Measurements from ENCODE around the gene ARHGAP26. TPM values are rescaled to one million over a fixed set of nuclear protein-coding genes. Genes with fewer than 3 reads are reported as not detected.

Gene ARHGAP26
- polyA plus RNA-seq, 4 donors: 10.4 to 12.2 (median 11.0) TPM

DNA sequence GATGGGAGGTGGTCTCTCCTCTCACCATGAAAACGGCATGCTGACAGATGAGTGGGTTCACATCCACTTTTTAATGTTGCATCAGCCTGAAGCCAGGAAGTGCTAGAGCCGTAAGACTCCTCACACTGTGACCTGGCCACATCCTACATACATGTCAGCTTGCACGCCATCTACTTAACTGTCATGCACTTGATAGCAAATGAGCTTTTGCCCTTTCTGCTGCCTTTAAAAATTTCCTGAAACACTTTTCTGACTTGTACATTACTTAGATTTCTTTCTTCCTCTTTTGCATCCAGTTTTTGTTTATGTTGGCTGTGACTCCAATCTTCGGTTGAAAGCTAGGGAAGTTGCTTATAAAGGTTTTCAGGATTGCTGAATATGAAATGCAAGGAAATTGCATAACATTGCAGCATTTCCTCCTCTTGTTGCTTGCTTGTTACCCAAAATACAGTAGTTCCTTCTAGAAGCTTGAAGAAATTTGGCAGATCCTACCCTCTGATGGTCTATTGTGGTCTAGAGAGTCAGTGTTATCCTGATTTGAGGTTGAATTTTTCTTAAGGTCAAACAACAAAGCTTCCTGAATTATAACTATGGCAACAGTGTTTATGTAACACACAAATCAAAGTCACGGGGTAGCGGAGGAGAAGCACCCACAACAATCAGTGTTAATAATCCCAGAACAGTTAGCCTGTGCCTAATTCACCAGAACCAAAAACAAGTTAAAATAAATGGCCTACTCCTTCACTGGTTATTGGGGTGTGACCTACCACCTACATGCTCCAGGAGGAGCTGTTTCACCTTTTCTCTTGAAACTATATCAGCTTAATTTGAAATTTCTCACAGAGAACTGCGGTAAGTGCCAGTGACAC is 232.5 kb downstream of the ARHGAP26 start:
- peak in 3 of 4 donors; percentile 44 to 56 (median 54) for DNase-seq (ENCODE audit: low read depth in 4 of 4, low spot score in 3 of 4)

DNA sequence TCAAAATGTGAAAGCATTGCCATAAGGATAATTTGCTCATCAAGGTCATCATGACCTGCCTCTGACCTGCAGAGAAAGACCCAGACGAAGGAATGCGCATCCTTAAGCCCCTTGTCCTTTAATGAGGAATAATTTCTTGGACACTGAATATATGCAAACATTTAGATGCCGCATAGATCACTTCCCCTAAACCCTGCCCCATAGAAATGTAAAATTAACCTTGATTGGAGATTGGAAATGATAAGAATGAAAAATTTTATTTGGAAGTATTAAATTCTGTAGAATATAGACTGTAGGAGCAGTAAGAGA is 233.1 kb downstream of the ARHGAP26 start:
- DNase-seq (ENCODE audit: low read depth in 4 of 4, low spot score in 3 of 4): no peak

DNA sequence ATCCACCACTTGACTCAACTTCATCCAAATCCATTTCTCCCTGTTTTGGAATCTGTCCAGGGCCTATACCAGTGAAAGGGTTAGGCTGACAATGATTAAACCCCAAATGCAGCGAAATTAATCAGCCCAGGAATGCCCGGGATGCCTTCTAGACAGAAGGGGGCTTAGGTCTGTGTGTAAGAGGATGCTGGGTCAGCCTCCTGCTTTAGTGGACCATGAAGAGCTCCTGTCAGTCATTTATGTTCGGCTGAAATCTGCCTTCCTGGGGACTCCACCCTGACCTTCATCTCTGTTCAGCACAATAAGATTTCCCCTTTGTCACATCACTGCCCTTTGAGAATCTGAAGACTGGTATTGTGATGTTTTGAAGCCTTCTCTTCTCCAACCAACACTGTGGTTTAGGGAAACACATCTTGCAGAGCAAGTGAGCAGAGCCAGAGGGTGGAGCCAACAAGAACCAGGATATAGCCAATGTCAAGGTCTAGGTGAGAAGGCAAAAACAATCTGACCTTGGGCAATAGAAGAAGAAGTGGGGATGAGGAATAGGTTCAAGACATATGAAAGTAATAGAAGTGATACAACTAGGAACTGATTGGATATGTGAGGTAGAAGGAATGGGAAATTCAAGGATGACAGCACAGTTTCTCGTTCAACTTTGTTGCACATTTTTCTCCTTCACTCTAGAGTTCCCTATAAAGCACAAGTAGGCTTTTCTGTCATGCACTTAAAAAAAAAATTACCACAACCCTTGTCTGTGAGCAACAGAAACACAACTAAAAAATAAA is 234.4 kb downstream of the ARHGAP26 start:
- no peak for DNase-seq (ENCODE audit: low read depth in 4 of 4, low spot score in 3 of 4)

DNA sequence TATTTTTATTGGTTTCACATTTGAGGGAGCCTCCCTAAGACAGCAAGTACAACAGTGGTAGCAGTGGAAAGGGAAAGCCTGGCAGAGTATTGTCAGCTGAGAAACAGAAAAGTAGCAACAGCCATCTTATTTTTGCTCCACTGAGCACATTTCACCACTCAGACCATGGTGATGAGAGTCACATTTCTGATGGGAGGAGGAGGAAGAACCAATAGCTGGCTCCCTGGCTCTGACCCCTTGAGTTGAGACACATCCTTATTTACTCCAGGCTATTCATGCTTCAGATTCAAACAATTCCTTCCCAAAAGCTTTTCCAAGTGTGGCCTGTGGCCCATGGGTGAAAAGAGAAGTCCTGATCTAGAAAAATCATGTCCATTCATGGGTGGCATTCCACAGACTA is 236.3 kb downstream of the ARHGAP26 start:
- DNase-seq (ENCODE audit: low read depth in 4 of 4, low spot score in 3 of 4): no peak

DNA sequence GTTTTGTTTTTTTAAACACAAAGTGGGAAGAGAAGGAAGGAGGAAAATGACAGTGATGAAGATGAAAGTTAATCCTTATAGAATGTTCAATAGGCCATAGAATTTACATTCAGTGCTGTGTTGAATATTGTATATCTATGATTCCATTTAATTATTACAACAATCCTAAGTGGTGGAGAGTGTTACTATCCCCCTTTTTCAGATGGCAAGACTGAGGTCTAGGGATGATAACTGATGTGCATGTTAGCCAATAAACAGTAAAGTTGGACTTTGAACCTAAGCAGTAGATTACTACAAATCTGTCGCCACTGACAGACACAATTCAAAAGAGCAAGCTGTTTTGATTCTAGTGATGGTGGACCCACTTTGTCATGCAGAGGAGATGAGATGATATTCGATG is 237.9 kb downstream of the ARHGAP26 start:
- DNase-seq (ENCODE audit: low read depth in 4 of 4, low spot score in 3 of 4): no peak

DNA sequence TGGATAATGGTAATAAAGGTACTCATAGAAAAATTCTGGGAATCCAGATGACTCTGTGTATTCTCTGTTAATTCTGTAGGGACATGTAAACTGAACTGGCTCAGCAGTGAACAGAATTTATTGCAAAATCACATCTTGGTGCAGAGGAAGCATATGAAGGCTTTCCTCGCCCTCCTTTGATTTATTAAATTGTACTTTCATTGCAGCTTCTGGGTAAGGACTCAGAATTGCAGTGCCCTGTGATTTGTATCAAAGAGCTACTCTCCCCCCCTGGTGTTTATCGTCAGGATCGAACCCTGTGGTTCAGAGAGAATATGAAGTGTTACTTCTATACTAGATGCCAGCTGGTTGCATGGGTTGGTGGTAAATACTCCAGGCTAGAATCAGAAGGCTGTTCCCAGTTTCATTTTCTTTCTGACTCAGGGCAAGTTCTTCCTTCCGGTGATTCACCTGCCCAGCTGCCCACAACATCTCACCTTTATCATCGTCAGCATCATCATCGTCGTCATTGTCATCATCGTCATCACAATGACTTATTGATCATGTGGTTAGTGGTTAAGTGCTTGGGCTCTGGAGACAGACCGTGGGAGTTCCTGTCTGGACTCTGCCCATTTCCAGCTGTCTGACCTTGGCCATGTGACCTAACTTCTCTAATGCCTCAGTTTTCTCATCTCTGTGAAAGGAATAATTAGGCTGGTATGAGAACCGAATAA is 238.8 kb downstream of the ARHGAP26 start:
- no peak for DNase-seq (ENCODE audit: low read depth in 4 of 4, low spot score in 3 of 4)

DNA sequence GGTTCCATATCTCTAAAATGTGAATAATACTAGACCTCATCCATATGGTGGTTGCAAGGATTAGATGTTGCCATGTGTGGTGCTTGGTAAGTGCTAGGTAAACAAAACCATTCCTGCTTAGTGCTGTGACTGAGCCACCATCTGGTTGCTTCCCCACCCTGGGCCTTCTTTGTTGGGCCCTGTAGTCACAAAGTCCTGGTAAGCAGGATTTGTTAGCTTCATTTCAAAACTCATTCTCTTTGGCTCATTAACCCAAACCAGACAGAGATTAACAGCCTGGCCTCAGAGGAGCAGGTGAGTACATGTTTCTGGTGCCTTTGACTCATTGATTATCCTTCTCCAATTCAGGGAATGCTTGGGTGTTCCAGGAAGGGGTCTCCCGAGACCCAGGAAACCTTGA is 240.2 kb downstream of the ARHGAP26 start:
- DNase-seq (ENCODE audit: low read depth in 4 of 4, low spot score in 3 of 4): no peak

DNA sequence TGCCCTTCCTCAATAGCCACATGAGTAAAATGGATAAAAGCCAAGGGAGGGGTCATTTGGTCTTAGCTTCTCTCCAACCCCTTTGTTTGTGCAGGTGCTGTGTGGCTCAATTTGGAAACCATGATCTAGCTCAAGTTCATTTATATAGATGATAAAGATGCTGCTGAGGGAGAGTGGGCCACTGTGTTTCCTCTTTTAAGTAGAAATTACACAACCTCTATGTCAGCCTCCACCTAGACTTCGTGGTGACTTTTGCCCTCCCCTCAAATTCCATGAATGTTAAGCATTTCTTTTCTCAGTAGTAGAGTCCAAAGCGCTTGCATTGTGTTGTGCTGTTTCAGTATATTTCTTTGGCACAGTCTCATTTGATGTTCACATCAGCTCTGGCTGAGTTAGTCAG is 241.4 kb downstream of the ARHGAP26 start:
- no peak for DNase-seq (ENCODE audit: low read depth in 4 of 4, low spot score in 3 of 4)

DNA sequence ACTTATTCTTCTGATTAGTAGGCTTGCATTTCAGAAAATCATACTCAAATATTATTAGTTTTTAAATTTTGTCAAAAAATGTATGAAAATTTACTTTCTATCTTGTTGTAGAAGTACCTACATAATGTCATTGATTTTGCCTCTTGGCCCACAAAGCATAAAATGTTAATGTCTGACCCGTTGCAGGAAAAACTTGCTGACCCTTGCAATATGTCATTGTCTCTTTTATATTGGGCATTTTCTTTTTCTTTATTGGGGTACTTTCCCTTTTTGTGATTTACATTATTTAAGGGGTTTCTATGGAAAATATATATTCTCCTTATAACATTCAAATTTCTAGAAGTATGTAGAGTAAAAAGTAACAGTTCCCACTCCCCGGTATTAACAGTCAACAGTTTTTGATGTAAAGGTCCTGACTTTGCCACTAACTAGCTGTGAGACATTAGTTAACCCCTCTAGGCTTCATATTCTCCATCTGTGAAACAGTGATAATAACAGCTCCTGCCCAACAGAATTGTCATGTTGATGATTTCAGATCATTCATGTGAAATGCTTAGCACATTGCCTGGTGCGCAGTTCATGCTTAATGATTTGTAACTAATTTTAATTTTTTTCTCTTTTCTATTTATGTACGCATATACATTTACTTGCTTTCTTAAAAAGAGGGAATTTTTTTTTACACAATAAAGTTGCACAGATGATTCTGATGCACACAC is 243.2 kb downstream of the ARHGAP26 start:
- DNase-seq (ENCODE audit: low read depth in 4 of 4, low spot score in 3 of 4): no peak

DNA sequence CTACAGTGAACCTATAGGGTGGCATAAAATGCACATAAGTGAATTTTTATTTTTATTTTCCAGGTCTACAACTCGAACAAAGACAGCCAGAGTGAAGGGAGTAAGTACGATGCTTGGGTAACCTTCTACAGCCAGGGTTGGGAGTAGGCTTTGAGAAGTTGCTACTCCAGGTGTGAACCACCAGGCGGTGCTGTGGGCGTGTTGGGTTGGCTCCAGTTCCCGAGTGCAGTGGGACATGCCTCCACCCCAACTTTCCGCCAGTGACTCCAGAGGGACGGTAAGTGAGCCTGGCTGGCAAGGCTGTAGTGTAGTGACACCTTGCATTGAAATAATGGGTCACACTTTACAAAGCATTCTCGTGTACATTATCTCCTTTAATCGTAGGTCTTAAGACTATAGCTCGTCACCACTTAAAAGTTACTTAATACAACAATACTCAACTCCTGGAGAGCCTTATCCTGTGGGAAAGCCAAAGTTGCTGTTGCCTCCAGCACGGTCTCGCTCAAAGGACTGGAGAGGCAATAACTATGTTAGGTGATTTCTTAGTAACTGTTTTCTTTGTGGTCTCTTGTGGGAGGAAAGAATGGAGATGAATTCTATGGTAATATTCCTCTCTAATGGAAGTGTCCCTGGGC is 244.0 kb downstream of the ARHGAP26 start:
- DNase-seq (ENCODE audit: low read depth in 4 of 4, low spot score in 3 of 4): no peak

DNA sequence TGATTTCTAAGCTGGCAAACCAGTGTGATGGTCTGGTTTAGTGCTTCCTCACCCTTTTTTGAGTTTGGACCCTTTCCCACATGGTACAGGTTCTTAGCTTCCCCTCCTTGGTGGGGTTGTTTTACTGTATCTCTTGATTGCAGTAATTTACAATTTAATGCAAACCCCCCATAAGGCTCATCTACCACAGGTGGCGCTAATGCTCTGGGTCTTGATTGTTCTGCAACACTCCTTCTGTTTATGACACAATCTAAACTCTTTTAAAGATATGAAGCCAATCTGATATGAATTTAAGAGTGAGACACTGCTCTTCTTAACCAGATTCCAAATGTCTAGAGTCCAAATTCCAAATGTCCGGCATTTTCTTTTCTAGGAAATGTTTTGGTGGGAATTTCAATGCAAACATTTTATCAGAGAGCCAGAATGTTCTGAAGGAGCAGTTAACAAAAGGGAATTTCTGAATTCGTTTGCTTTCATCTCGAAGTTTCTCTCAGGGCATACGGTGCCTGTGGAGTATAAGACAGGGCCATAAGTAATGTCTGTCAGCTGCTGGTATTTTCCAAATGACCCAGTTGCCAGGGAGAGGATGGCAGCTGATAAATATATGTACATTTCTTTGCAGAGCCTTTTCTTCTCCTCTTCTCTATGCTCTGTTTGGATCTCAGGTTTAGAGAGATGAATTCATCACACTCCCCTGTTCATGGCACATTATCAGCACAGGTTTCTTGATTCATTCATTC is 246.8 kb downstream of the ARHGAP26 start:
- DNase-seq (ENCODE audit: low read depth in 4 of 4, low spot score in 3 of 4): no peak

DNA sequence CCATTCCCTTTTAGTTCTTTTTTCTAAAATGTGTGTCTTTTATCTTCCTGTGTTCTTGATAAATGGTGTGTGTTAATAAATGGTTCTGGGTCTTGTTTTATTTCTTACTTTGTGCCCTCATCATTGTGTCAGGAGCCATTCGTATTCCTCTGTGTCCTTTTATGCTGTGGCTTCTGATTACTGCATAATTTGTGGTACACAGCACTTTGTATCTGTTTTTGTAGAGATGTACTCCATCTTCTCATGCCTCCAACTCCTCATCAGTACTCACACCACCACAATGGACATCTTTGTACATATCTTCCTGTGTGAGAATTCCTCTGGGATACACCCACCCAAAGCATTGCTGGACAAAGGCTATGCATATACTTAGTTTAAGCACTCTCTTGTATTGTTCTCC is 247.4 kb downstream of the ARHGAP26 start:
- no peak for DNase-seq (ENCODE audit: low read depth in 4 of 4, low spot score in 3 of 4)

DNA sequence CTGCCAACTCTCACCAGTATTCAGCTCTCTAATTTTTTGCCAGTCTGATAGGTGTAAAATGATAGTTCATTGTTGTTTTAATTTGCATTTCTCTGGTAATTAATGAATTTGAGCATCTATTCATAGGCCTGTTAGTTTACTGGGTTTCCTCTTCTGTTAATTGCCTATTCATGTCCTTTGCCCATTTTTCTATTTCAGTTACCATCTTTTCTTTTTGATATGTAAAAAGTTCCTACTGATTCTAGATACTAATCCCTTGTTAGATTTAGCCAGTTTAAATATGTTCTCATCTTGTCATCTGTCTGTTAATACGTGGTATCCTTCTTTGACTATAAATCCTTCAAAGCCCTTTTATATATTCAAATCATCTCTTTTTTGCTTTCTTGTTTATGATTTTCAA is 247.8 kb downstream of the ARHGAP26 start:
- DNase-seq (ENCODE audit: low read depth in 4 of 4, low spot score in 3 of 4): no peak

DNA sequence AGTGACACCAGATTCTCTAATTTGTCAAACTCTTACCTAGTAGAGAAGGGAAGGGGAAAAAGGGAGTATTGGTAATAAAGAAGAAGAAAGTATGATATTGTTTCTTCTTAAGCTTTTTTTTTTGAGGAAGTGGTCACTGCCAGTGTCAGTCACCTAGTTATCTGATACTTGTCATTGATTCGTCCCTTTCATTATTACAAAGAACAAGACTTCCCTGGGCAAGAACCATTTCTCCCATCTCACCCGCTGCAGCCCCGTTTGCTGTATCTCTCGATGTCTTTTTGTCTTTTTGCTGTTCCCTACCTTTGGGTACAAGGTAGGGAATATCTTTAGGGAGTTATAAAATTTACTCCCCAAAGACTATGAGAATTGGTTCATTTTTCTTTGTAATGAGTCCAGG is 249.0 kb downstream of the ARHGAP26 start:
- DNase-seq (ENCODE audit: low read depth in 4 of 4, low spot score in 3 of 4): no peak

DNA sequence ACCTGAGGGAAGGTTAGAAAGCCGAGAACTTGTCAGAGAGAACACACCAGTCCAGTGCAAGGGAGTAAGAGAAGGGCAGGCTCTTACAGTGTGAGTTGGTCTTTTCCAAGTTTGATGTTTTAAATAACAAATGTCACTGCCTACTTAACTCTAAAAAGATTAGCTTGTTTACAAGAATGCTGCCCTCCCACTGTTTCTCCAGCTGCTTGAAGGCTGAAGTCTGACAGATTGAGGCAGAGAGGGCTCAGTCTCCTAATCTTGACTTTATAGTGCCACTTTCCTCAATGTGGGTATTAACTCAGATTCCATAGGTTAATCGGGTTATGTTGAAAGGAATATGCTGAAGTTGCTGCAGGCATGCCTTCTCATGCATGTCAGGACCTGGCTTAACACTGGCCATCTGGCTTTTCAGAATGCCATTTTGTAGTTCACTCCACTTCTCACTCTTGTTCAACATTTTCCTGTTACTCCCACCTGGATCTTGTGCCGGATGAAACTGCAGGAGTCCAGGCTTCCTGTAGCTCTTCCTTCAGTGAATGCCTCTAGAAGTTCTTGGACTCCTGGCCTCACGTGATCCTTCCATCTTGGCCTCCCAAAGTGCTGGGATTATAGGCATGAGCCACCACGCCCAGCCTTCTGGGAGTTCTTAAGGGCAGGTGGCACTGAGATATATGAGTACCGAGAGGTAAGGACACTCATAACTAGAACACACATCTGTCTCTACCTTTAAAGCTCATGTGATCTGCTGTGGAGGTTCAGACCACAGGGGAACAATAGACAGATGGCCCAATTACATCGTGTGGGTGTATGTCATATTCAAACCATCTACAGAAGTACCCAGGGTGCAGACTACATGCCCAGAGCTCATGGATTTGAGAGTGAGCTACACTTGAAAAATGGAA is 249.7 kb downstream of the ARHGAP26 start:
- DNase-seq (ENCODE audit: low read depth in 4 of 4, low spot score in 3 of 4): no peak

DNA sequence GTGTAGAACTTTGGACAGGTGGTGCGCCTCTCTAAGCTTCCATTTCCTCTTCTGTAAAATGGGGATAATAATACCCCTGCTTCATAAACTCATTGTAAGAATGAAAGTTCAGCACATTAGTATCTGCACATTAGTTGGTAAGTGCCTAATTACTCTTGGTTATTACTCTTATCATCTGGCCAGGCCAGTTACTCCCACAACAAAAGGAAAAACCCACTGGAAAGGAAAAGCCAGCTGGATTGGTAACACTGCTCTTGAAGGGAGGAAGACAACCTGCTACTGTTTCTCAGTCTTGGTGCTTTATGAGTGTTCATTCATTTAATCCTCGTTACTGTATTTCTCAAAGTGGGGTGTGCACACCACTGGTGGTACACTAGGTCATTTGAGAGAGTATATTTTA is 251.4 kb downstream of the ARHGAP26 start:
- DNase-seq (ENCODE audit: low read depth in 4 of 4, low spot score in 3 of 4): no peak

DNA sequence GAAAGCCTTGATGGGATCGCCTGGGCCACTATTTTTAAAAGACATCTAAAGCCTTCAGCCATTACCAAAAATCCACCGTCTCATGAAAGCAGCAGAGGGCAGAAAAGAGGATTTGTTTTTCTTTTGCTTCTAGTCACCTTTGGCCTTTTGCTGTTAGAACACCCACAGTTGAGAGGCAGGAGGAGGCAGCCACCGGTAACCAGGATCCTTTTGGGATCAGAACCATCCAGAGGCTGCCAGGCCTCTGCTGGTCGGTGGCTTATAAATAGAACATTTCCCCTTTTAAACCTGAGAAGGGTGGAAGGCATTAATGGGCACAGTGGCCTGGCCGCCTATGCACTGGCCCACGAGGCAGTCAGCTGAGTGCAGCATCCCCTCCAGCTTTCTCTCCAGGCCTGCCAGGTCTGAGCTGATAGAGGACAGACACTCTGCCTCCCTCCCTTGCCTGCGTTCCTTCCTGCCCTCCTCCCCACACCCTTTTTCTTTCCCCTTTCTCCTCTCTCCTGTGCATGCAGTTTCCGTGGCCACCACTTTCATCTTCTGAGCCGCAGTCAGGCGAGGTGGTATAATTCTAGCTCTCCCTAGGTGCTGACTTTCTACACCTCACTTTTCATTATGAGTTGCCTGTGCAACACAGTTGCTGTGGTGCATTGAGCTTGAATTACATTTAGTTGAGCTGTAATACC is 253.4 kb downstream of the ARHGAP26 start:
- no peak for DNase-seq (ENCODE audit: low read depth in 4 of 4, low spot score in 3 of 4)
